NCI-H2227 (cell line): ENCODE results near the gene MUC4.
"Not testable (repeated sequence)": the region's sequence is repeated elsewhere in the genome, so short reads cannot be mapped to it uniquely, and the experiment has no call there.

Source experiments
- DNase-seq: peaks from one replicate; lab custom pipeline; 2025; ENCODE audit not compliant: unreplicated experiment; lab: John Stamatoyannopoulos, UW

MUC4 gene

DNA sequence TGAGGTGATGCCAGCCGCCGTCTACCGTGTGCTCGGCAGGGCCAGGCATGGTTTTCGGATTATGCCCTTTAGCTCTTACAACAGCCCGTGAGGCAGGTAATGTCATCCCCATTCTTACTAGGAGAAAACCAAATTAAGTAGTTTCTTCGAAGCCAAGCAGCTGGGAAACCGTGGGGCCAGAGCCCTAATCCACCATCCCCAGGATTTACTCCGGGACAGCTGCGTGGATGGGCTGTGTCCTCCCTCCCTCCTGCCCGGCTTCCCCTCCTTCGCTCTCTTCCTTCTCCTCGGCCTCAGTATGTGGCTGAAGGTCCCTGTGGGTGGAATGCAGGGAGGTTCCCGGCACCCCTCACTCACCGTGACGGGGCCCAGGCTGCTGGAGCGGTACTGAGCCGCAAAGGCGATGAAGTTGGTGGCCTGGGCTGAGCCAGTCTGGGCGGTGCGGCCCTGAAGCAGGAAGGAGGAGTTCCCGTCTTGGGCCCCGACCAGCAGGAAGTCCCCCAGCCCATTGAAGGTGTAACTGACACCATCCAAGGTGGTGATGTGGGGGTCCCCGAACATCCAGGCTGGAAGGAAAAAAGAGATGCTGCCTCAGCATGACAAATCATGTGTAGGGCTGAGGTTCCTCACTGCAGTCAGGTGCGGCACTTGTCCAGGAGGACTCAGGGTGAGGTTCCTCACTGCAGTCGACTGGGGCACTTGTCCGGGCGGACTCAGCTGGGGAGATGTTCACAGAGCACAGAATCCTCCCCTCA lies 48.5 kb downstream of the MUC4 start:
- no peak for DNase-seq

DNA sequence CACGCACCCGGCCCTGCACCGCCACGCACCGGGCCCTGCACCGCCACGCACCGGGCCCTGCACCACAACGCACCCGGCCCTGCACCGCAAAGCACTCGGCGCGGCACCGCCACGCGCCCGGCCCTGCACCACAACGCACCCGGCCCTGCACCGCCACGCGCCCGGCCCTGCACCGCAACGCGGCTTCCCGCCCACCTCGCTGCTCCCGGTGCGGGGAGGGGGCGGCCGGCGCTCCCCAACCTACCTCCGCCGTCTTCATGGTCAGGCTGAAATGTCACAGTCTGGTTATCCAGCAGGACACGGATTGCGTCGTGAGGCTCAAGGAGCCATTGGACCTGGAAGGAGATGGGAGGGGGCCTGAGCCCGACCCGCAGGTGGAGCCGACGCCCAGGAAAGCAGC lies 49.1 kb downstream of the MUC4 start:
- DNase-seq, result no peak

DNA sequence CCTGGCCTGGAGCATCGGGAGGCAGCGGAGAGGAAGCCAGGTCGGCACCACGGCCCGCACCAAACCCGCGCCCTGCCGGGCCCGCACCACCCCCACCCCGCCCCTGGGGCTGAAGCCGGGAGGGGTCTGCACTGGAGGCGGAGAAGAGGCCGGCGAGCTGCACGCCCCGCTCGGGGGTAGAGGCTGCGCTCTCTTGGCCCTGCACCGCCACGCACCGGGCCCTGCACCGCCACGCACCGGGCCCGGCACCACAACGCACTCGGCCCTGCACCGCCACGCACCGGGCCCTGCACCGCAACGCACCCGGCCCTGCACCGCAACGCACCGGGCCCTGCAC lies 49.5 kb downstream of the MUC4 start:
- DNase-seq, result no peak

DNA sequence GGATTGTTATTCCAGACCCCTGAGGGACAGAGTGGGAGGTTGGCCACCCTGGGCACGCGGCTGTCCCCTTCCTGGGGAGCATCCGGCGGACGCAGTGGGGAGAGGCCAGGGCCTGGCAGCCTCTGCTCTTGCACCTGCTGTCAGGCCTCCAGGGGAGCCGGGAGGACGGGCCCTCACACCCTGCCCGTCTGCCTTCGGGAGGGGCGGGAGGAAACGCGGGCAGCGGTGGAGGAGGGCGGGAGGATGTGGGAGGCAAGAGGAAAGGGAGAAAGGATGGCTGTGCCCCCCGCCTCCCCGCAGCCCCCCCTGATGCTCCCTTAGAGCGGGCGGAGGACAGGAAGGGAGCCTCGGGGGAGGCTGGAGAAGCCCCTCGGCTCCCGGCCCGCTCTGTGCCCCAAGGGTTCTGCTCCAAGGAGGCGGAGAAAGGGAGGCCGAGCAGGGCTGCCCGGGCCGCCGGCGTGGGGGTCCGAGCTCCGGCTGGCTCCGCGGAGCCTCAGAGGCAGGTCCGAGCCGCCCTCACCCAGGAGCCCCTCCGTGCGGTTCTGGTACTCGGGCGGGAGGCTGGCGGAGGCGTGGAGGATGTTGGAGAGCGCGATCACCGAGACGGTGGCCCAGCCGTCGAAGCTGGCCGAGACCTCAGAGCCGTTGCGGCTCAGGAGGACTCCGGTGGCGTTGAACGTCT lies 50.0 kb downstream of the MUC4 start:
- DNase-seq, result no peak

DNA sequence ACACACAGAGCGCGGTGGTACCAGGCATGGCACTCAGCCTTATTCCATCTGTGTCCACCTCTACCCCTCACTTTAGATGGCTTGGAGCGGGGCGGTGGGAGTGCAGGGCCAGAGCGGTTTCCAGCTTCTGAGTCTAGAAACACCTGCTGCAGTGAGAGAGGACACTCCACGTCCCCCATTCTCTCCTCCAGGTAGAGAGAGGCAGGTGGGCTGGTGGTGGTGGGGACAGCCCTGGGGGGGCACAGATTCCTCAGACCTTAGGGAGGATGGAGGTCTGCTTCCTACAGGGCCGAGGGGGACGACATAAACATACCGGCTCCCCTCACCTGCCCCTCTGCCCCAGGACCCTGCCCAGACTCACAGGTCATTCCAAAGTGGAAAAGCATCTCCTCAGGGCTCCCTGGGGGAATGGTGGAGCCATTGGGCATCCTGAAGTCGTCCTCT lies 50.6 kb downstream of the MUC4 start:
- no peak for DNase-seq

DNA sequence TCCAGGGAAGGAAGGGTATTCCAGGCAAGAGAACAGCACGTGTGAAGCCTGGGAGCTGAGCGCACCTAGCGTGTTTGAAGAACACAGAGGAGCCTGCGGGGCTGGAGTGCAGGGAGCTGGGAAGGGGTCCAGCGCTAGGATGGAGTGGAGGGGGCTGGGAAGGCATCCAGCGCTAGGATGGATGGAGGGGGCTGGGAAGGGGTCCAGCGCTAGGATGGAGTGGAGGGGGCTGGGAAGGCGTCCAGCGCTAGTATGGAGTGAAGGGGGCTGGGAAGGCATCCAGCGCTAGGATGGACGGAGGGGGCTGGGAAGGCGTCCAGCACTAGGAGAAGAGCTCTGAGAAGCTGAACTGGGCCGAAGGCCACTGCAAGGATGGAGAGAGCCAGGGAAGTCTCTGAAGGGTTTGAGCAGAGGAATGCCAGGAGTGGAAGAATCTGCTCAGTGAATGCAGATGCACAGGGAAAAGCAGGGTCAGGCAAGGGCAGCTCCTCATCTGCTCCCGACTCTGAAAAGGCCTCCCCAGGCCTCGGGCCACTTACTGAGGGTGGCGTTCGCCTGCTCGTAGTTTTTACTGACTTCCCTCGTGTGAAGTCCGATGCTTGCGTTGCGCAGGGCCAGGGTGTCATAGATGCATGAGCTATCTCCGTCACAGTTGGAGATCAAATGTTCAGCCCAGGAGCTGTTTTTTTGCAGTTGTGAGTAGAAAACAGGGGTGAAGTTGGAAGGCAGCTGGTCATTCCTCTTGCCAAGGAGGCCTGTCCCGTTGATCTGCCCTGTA lies 51.2 kb downstream of the MUC4 start:
- no peak for DNase-seq

DNA sequence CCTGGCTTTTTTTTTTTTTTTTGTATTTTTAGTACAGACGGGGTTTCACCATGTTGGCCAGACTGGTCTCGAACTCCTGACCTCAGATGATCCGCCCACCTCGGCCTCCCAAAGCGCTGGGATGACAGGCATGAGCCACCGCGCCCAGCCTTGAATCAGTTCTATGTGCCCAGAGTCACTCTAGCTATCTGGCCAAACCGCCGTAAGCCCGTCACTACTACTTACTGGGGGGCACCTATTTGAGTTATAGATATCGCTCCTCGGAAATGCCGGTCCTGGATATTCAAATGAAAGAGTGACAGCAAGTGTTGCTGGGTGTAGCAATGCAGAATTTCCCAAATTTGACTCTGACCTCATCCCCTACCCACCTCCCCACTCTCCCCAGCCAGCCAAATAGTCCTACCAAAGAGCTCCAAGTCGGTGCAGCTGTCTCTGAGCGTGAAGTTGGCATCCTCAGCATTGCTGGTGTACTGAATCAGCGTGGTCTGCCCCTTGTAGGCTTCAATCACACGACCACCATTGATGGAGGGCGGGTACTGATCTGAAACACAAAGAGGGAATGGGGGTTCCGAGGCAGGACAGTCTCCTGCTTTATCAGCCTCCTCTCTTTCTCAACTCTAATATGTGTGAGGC lies 52.9 kb downstream of the MUC4 start:
- no peak for DNase-seq

DNA sequence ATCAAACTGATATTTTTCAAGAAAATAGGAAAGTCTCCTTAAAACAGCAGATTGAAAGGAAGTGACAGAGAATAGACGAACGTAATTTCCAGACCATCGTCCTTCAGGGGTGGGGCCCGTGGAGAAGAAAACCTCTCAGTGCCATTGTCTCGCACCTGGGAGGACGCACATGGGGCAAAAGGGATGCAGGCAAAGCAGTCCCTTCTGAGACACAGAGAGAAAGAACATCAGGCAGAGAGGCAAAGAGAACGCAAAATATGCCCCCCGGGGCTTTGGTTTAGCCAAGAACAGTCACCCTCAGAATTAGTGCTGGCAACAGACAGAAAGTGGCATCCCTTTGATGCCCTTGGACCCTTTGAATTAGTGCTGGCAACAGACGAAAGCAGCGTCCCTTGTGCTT lies 53.9 kb downstream of the MUC4 start:
- DNase-seq, result no peak

DNA sequence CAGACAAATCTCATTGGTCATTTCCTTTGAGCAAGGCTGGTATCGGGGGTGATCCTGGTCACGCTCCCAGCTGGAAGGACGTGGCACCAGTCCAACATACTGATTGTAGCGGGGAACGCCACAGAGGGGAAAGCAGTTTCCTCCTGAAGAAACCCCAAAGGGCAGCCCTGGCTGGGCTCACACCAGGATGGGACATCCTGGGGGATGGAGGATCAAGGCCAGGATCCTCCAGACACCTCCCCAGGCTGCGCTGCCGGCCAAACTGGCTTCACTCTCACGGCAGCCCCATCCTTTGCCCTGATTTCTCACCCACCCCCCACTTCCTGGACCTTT lies 54.3 kb downstream of the MUC4 start:
- no peak for DNase-seq

DNA sequence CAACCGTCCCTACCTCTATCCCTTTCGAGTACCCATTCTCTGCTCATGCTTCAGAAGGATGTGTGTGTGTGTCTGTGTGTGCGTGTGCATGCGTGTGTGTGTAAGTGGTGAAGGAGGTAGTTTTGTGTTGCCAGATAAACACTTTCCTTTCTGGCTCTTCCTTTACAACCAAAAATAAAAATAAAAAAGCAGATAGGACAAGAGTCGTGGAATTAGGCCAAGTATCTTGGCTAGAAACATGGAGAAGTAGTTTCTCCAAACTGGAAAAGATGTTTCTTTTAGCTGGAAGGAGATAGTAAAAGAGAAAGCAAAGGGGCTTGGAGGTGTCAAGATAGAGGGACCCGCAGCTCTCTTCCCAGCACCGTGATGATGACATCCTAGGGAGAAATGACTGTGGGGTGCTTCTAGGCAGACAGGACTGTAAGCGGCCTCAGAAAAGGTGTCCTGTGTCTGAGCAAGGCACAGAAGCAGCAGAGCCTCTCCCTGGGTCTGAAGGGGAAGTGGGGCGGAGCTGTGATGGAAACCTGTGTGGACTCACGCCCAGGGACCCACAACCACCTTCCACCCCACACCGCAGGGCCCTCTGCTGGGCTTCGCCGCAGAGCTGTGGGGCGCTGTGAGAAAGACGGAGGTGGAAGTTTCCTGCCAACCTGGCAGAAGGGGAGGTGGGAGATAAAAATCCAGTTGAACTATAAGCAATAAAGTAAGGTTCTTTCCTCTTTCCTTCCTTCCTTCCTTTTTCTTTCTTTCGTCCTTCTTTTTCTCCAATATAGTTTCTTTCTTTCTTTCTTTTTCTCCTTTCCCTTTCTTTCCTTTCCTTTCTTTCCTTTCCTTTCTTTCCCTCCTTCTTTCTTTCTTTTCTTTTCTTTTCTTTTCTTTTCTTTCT lies 55.7 kb downstream of the MUC4 start:
- DNase-seq, result no peak

DNA sequence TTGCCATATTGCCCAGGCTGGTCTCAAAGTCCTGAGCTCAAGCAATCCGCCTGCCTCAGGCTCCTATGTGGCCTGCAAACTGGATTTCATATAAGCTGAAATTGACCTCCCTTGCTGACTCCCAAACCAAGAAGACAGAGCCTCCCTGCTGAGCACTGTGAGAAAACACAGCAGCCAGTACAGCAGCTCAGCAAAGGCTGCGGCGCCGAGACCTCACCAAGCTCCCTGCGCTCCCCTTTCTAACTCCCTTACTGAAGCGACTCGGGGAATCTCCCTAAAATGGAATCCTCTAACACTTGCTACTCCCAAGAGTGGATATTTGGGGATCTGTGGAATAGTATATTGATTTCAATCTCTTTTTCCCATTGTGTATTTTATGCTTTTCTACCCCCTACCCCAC lies 56.3 kb downstream of the MUC4 start:
- DNase-seq, result no peak

DNA sequence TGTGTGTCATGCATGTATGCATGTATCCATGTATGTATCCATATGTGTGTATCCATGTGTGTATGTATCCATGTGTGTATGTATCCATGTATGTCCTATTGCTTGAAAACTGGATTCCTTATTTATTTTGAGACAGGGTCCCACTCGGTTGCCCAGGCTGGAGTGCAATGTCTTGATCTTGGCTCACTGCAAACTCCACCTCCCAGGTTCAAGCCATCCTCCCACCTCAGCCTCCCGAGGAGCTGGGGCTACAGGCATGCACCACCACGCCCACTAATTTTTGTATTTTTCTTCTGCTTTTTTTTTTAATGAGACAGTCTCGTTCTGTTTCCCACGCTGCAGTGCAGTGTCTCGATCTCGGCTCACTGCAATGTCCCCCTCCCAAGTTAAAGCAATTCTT lies 56.8 kb downstream of the MUC4 start:
- DNase-seq, result no peak

DNA sequence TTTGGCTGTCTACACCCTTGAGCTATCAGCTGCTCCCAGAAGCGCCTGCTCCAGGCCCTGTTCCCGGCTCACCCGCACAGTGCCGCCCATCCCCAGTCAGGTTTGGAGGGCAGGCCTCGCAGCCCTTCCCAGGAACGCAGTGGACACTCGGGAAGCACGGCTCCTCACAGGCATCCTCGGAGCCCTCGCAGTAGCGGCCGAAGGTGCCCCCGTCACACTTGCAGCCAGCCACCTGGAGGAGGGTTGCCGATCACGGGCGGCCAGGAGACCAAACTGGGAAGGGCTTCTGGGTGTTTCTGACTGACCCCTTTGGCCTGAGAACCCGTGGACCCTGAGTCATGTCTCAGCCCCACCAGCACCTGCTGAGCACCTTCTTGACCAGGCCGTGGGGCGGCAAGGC lies 57.6 kb downstream of the MUC4 start:
- no peak for DNase-seq

DNA sequence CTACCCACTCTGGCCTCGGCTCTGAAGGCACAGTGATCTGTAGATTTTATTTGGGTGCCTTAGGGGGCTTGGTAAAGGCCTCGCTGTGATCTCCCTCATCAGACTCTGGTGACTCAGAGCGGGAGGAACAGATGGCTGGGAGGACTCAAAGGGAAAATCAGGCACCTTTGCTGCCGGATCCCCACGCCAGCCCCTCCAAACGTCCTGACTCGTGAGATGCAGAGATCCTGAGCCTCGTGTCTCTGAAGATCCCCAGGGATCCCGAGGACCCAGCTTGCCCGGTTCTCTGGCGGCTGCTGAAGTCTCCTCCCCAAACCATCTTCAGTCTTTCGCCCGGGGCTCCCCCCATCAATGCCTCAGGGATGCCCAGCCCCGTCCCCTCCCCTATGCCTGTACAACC lies 58.1 kb downstream of the MUC4 start:
- no peak for DNase-seq

DNA sequence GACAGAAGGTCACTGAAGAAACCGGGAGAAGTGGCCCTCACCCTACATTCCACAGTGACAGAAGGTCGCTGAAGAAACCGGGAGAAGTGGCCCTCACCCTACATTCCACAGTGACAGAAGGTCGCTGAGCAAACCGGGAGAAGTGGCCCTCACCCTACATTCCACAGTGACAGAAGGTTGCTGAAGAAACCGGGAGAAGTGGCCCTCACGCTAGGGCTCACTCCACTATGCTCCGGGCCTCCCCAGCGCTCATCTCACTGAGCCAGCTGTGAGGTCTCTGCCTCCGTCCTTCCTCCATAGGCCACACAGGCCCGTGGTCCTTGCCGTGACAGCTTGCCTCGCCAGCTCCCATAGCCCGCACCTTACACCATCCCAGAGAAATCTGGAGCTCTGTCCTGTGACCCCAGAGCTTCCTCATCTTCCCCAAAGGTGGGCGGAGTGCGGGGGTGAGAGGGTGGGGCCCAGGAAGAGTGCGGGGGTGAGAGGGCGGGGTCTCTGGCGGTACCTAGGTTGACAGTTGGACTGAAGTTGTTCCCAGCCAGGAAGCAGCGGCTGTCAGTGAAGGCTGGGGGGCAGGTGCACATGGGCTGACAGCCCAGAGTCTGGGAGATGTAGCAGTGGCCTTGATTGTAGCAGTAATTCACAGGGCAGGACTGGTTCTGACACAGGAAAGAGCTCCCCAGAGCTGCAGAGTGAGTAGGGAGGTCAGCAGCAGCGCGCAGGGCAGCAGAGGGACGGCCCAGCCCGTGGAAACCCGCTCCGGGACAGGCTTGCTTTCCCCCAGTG lies 59.0 kb downstream of the MUC4 start:
- no peak for DNase-seq

DNA sequence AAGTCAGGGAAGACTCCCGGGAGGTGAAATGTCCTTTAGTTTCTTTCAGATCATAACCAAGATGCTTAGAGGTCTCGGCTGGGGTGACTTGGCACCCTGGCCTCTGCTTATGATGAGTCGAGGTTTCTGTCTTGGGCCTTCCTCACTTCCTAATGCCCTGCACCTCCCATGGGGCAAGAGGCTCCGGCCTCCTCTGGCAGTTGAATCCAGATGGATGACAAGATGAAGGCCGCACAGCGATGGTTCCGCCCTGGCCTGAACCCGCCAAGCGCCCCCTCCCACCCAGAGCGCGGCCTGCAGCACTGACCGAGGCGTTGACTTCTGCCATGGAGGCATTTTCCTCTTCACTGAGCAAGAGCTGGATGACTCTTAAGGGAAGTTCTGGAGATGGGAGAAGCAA lies 59.7 kb downstream of the MUC4 start:
- no peak for DNase-seq

DNA sequence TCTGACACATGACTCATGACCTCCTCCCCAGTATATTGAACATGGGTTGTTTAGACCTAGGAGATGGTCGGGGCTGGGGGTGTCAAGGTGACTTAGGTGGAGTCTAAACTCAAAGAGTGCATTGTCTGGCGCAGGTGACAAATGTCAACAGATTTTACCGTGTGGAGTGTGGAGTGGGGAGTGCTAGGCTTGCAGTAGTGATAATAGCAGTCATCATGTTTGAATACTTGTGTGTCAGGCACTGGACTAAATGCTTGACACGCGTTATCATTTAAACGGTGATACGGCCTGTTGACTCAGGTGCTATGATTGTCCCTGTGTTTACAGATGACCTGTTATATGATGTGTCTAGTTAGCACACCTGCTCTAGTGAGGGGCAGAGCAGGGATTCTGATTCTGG lies 60.2 kb downstream of the MUC4 start:
- DNase-seq, result no peak

DNA sequence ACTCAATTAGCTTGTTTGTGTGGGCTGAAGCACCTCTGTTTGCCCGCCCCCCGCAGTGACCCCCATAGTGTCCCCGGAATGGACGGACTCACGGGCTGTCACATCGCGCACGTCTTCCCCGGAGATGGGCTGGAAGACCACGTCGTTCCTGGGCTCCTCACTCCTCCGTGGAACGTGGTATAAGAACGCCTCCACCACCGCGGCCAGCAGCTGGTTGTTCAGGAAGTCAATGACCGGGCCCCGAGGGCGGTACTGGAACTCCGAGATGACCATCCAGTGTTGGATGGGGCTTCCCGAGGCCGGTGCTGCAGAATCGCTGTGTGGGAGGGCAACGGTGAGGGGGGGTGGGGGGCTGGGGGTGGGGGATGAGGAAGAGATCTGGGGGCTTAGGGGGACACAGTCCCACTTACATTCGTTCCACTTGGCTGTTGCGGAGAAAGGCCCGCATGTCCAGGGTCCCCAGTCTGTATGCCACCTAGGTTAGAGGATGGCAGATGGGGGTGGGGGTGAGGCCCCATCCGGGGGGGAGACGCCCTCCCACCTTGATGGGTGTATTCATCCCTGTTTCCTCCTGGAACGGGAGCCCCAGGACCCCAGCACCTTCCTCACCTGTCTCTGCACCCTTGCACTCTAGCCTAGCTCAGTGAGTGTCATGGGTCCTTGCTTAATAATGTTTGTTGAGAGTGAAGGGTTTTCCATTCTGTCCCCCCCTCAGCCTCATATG lies 60.8 kb downstream of the MUC4 start:
- DNase-seq, result no peak

DNA sequence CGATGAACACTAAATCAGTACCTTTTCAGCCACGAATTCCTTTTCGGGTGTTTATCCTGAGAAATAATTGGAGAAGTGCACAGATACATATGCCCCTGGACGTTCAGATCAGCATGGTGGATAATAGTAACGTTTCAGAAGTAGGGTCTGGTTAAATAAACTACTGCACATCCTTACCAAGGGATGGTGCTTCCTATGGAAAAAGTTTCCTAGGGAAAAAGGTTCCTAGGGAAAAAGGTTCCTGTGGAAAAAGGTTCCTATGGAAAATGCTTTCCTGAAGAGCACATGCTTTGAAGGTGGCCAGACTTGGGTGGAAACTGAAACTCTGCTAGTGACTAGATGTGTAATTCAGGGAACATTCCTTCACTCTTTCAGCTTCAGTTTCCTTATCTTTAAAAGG lies 62.6 kb downstream of the MUC4 start:
- DNase-seq, result not testable (repeated sequence)
